SK-N-SH (cell line): ENCODE measurements around the gene PLCG2. TPM values are rescaled to one million over a fixed set of nuclear protein-coding genes. Genes with fewer than 3 reads are reported as not detected.
"Not testable (repeated sequence)": the region's sequence is repeated elsewhere in the genome, so short reads cannot be mapped to it uniquely, and the experiment has no call there.

Experiments used
- CTCF ChIA-PET: fragments of 300-600, 350-600 bp; formaldehyde crosslinking; extraction: SDS; loops from one replicate; lab custom pipeline; 2021; lab: Yijun Ruan, JAX
- POLR2A ChIA-PET: fragments of 350-600 bp; sonication (Branson Sonifier 250); formaldehyde crosslinking; extraction: SDS; loops from one replicate; lab custom pipeline; 2020; ENCODE audit warnings: antibody characterized with exemption, inconsistent platforms; lab: Yijun Ruan, JAX
- DNase-seq: peaks from one replicate; pipeline ENCODE4 v3.0.0; 2012
- H2AFZ ChIP-seq: fragments of 200-600 bp; sonication (generic); 2 replicates; pipeline ENCODE4 v1.8.1; 2016; ENCODE audit warnings: antibody characterized with exemption, mild to moderate bottlenecking, low read depth
- H3F3A ChIP-seq: fragments of 200-600 bp; sonication (generic); replicated peaks from 2 replicates; pipeline ENCODE3; 2016; ENCODE audit warnings: antibody characterized with exemption, mild to moderate bottlenecking; ENCODE audit not compliant: insufficient read depth
- H3K27ac ChIP-seq, 2 experiments: fragments of 200-500 bp in 1 of 2; fragments of 200-600 bp in 1 of 2; sonication (Bioruptor generic) in 1 of 2; sonication (generic), shearing (Covaris generic) in 1 of 2; 2 replicates each; pipeline versions ENCODE4 v1.5.1 to v1.6.1; 2014 to 2016; ENCODE audit warnings: low read depth in 2 of 2, inconsistent platforms in 1 of 2, low read length in 1 of 2, mild to moderate bottlenecking in 1 of 2, mixed read lengths in 1 of 2
- H3K27me3 ChIP-seq: fragments of 200-600 bp; sonication (generic), shearing (Covaris generic); 2 replicates; pipeline ENCODE4 v1.6.1; 2016; ENCODE audit warnings: mixed run types; ENCODE audit not compliant: insufficient read depth
- H3K36me3 ChIP-seq, 2 experiments: fragments of 200-500 bp in 1 of 2; fragments of 200-600 bp in 1 of 2; sonication (Bioruptor generic) in 1 of 2; sonication (generic) in 1 of 2; replicated peaks in 1 of 2; 2 replicates each; pipeline versions ENCODE3 to v1.5.1; 2014 to 2016; ENCODE audit warnings: low read length in 1 of 2, mild to moderate bottlenecking in 1 of 2; ENCODE audit not compliant: insufficient read depth in 2 of 2, control insufficient read depth in 1 of 2
- H3K4me1 ChIP-seq, 2 experiments: fragments of 200-500 bp in 1 of 2; fragments of 200-600 bp in 1 of 2; sonication (Bioruptor generic) in 1 of 2; sonication (generic), shearing (Covaris generic) in 1 of 2; 2 replicates each; pipeline versions ENCODE4 v1.5.1 to v1.6.1; 2014 to 2016; ENCODE audit warnings: low read depth in 1 of 2, low read length in 1 of 2, mixed run types in 1 of 2; ENCODE audit not compliant: insufficient read depth in 2 of 2, control insufficient read depth in 1 of 2
- H3K4me2 ChIP-seq: fragments of 200-600 bp; sonication (generic), shearing (Covaris generic); 2 replicates; pipeline ENCODE4 v1.6.1; 2017; ENCODE audit warnings: mixed run types
- H3K4me3 ChIP-seq, 2 experiments: fragments of 200-500 bp in 1 of 2; fragments of 200-600 bp in 1 of 2; sonication (Bioruptor generic) in 1 of 2; sonication (generic), shearing (Covaris generic) in 1 of 2; 2 replicates each; pipeline versions ENCODE4 v1.5.1 to v1.8.1; 2014 to 2016; ENCODE audit warnings: low read depth in 2 of 2, inconsistent platforms in 1 of 2, low read length in 1 of 2, mild to moderate bottlenecking in 1 of 2, mixed read lengths in 1 of 2, moderate library complexity in 1 of 2
- H3K79me2 ChIP-seq: fragments of 200-600 bp; sonication (generic); 2 replicates; pipeline ENCODE4 v1.8.1; 2017; ENCODE audit warnings: mild to moderate bottlenecking; ENCODE audit not compliant: insufficient read depth
- H3K9ac ChIP-seq: fragments of 200-600 bp; sonication (generic); 2 replicates; pipeline ENCODE4 v1.6.1; 2017; ENCODE audit warnings: mixed run types
- H3K9me2 ChIP-seq: fragments of 200-600 bp; sonication (generic); 2 replicates; pipeline ENCODE4 v1.6.1; 2017; ENCODE audit warnings: mixed run types
- H3K9me3 ChIP-seq: fragments of 200-600 bp; sonication (generic); 2 replicates; pipeline ENCODE4 v1.6.1; 2017; ENCODE audit warnings: mixed run types, mild to moderate bottlenecking, moderate library complexity
- H4K20me1 ChIP-seq: fragments of 200-600 bp; sonication (generic); 2 replicates; pipeline ENCODE4 v1.6.1; 2017; ENCODE audit warnings: mild to moderate bottlenecking, mixed run types; ENCODE audit not compliant: insufficient read depth
- CHD2 ChIP-seq: fragments of 150-350 bp; IDR thresholded peaks from 2 replicates; pipeline ENCODE4 v1.6.1; 2018; ENCODE audit warnings: low read length; ENCODE audit not compliant: partially characterized antibody
- EZH2phosphoT487 ChIP-seq: fragments of 200-600 bp; sonication (generic); IDR thresholded peaks from 2 replicates; pipeline ENCODE4 v1.6.1; 2017; ENCODE audit warnings: low read depth, mixed run types, mild to moderate bottlenecking, antibody characterized with exemption, moderate library complexity, borderline replicate concordance
- GATA2 ChIP-seq: sonication (generic); formaldehyde crosslinking; IDR thresholded peaks from 2 replicates; pipeline ENCODE4 v1.5.0; 2020; ENCODE audit warnings: mild to moderate bottlenecking, missing genetic modification reagents
- MXI1 ChIP-seq: IDR thresholded peaks from 2 replicates; pipeline ENCODE4 v1.6.1; 2012; ENCODE audit warnings: mild to moderate bottlenecking, low read depth, low read length, improper control_type of control experiment
- RCOR1 ChIP-seq: fragments of 150-350 bp; IDR thresholded peaks from 2 replicates; pipeline ENCODE4 v1.6.1; 2017; ENCODE audit warnings: antibody characterized with exemption, low read length
- RXRA ChIP-seq: IDR thresholded peaks from 2 replicates; pipeline ENCODE4 v1.4.0; 2012; ENCODE audit warnings: low read depth, mild to moderate bottlenecking, borderline replicate concordance
- WGBS: methylation state at CpG from one replicate; pipeline ENCODE4 v1.1.6; 2017; ENCODE audit warnings: low lambda C conversion rate; 5-methylcytosine and 5-hydroxymethylcytosine counted together
- polyA plus RNA-seq, 3 experiments: library from polyadenylated mRNA; depleted of rRNA; stranded (reverse); fragments of >200 nt; gene quantifications; 2 replicates each; pipeline ENCODE4 v1.2.3, GENCODE V29; 2012
- TF ChIP-seq, protein P1 (sequence below): fragments of 150-350 bp; IDR thresholded peaks from 2 replicates; pipeline ENCODE4 v1.6.1; 2017; ENCODE audit warnings: antibody characterized with exemption, low read length, low read depth, borderline replicate concordance

Gene PLCG2
- polyA plus RNA-seq, 1 of the 3 experiments (the other 2 are of a cell fraction): 0.23 TPM

GRCh38 chr16:81933361-81933760 lies 154.3 kb downstream of the PLCG2 start:
- no peak overlapping the region for H3K4me2 ChIP-seq
- TF ChIP-seq MXI1: no peak
- no peak for TF ChIP-seq RCOR1
- no peak for TF ChIP-seq RXRA
- TF ChIP-seq, all 33 proteins: peak for 0
- DNase-seq: no peak
- H3F3A ChIP-seq: no peaks in the 10 kb centered on the region
- no peaks in the 10 kb centered on the region for H3K79me2 ChIP-seq
- CTCF ChIA-PET: no interaction called here
- H3K4me1 ChIP-seq: no peaks in the 10 kb centered on the region
- H3K9me2 ChIP-seq: no peaks in the 10 kb centered on the region
- H3K4me3 ChIP-seq: no peak overlapping the region
- no peaks in the 10 kb centered on the region for H3K36me3 ChIP-seq
- no peaks in the 10 kb centered on the region for H3K9me3 ChIP-seq
- H3K9ac ChIP-seq: no peak overlapping the region
- no peak overlapping the region for H2AFZ ChIP-seq
- peaks cover 6% of the 10 kb centered on the region; the same call in 1 of the 2 replicates for H3K27me3 ChIP-seq
- POLR2A ChIA-PET: no interaction called here
- H3K27ac ChIP-seq: no peak overlapping the region
- H4K20me1 ChIP-seq: no peaks in the 10 kb centered on the region
- WGBS: 31% methylated on average over 3 of the region's 3 CpGs

DNA sequence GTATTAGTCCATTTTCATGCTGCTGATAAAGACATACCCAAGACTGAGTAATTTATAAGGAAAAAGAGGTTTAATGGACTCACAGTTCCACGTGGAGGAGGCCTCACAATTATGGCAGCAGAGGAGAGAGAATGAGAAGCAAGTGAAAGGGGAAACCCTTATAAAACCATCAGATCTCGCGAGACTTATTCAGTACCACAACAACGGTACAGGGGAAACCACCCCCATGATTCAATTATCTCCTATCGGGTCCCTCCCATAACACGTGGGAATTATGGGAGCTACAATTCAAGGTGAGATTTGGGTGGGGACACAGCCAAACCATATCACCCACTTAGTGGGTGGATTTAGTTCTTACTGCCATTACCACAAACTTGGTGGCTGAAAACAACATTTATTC lies 155.6 kb downstream of the PLCG2 start:
- H3K9me3 ChIP-seq, H3K9me2 ChIP-seq, H3K4me2 ChIP-seq, H3K27ac ChIP-seq, H3K27me3 ChIP-seq, H3K4me1 ChIP-seq, H3K36me3 ChIP-seq, H3K4me3 ChIP-seq, DNase-seq, H3K79me2 ChIP-seq, H4K20me1 ChIP-seq, H3F3A ChIP-seq, H3K9ac ChIP-seq, POLR2A ChIA-PET, H2AFZ ChIP-seq: not testable (repeated sequence)
- CTCF ChIA-PET: interaction anchor here (0.7 kb wide), 1 partner anchor 328 kb away, joined by 3 read pairs; no protein-coding TSS in a partner anchor
- 38% methylated on average over 6 of the region's 6 CpGs for WGBS

- POLR2A ChIA-PET: no interaction called here
- H3K27ac ChIP-seq: no peak overlapping the region
- WGBS: 65% methylated on average over 23 of the region's 23 CpGs
- CTCF ChIA-PET: interaction anchor here (0.6 kb wide), 1 partner anchor 233 kb away, joined by 3 read pairs; no protein-coding TSS in a partner anchor
- no peaks in the 10 kb centered on the region for H3K79me2 ChIP-seq
- TF ChIP-seq CHD2: no peak
- no peak for TF ChIP-seq EZH2phosphoT487
- no peak for TF ChIP-seq GATA2 (CRISPR knock-in tag)
- TF ChIP-seq, protein P1, sequence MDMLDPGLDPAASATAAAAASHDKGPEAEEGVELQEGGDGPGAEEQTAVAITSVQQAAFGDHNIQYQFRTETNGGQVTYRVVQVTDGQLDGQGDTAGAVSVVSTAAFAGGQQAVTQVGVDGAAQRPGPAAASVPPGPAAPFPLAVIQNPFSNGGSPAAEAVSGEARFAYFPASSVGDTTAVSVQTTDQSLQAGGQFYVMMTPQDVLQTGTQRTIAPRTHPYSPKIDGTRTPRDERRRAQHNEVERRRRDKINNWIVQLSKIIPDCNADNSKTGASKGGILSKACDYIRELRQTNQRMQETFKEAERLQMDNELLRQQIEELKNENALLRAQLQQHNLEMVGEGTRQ: no peak
- no peak overlapping the region for H2AFZ ChIP-seq
- no peak overlapping the region for H3K4me3 ChIP-seq
- peaks cover 6% of the 10 kb centered on the region; the same call in 1 of the 2 replicates for H3K27me3 ChIP-seq
- H3K9me2 ChIP-seq: no peaks in the 10 kb centered on the region
- no peaks in the 10 kb centered on the region for H3K4me1 ChIP-seq
- H3K4me2 ChIP-seq: no peak overlapping the region
- no peak overlapping the region for H3K9ac ChIP-seq
- no peaks in the 10 kb centered on the region for H3K9me3 ChIP-seq
- H3K36me3 ChIP-seq: no peaks in the 10 kb centered on the region
- H4K20me1 ChIP-seq: no peaks in the 10 kb centered on the region
- H3F3A ChIP-seq: no peaks in the 10 kb centered on the region
- DNase-seq: no peak
Observed at GRCh38 chr16:81936209-81937000, 157.3 kb downstream of the PLCG2 start.
